ENCODE results near the gene TAS2R60.

DNA sequence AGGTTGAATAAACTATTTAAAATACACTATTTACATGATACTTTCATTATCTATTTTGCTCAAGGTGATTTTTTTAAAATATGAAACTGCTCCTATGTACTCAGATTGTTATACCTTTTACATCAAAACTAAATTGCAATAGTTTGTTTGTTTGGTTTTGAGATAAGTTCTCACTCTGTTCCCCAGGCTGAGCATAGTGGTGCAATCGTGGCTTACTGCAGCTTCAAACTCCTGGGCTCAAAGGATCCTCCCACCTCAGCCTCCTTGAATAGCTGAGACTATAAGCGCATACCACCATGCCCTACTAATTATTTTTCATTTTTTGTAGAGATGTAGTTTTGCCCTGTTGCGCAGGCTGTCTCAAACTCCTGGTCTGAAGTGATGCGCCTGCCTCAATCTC, 12.7 kb downstream of the TAS2R60 start:
- no peak for TF ChIP-seq MYC (IDR thresholded peaks at IDR 0.05; ENCODE audit: low read depth, low read length)
- no peak for TF ChIP-seq POLR2AphosphoS5 (IDR thresholded peaks at IDR 0.05; ENCODE audit: insufficient read depth, low read depth, low read length)
- TF ChIP-seq, protein P1, sequence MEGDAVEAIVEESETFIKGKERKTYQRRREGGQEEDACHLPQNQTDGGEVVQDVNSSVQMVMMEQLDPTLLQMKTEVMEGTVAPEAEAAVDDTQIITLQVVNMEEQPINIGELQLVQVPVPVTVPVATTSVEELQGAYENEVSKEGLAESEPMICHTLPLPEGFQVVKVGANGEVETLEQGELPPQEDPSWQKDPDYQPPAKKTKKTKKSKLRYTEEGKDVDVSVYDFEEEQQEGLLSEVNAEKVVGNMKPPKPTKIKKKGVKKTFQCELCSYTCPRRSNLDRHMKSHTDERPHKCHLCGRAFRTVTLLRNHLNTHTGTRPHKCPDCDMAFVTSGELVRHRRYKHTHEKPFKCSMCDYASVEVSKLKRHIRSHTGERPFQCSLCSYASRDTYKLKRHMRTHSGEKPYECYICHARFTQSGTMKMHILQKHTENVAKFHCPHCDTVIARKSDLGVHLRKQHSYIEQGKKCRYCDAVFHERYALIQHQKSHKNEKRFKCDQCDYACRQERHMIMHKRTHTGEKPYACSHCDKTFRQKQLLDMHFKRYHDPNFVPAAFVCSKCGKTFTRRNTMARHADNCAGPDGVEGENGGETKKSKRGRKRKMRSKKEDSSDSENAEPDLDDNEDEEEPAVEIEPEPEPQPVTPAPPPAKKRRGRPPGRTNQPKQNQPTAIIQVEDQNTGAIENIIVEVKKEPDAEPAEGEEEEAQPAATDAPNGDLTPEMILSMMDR (IDR thresholded peaks at IDR 0.05; ENCODE audit: extremely low read depth in 1 of 2, insufficient read depth in 1 of 2, low read depth in 1 of 2, low read length in 2 of 2) = no peak
- no peak for TF ChIP-seq EZH2 (IDR thresholded peaks at IDR 0.05; ENCODE audit: borderline replicate concordance, low read depth, low read length, severe bottlenecking)
- no peak for TF ChIP-seq POLR2A (IDR thresholded peaks at IDR 0.05; ENCODE audit: low read depth, low read length)
- TF ChIP-seq, protein P2, sequence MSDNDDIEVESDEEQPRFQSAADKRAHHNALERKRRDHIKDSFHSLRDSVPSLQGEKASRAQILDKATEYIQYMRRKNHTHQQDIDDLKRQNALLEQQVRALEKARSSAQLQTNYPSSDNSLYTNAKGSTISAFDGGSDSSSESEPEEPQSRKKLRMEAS (IDR thresholded peaks at IDR 0.05; ENCODE audit: insufficient read depth, insufficient read length) = no peak
- TF ChIP-seq JUN (IDR thresholded peaks at IDR 0.05; ENCODE audit: borderline replicate concordance, insufficient read depth, insufficient read length, low read depth) = no peak
